ENCODE measurements around the gene GRIK2.

The GRIK2 gene

DNA sequence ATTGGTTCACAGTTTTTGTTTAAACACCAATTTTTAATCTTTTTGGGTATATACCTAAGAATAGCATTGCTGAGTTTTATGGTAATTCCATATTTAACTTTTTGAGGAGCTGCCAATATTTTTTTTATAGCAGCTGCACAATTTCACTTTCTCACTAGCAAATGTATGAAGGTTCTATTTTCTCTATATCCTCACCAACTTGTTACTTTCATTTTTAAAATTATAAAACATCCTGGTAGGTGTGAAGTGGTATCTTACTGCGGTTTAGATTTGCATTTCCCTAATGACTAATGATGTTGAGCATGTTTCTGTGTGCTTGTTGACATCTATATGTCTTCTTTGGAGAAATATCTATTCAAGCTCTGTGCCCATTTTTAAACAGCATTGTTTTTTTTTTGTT lies 452.1 kb downstream of the GRIK2 start:
- no peaks in the 10 kb centered on the region for H3K9me3 ChIP-seq (ENCODE audit: control insufficient read depth, insufficient read depth, low read length)
- H3K4me3 ChIP-seq (ENCODE audit: low read length), result no peak overlapping the region
- no CpG with 5 or more reads among the region's 1 CpG for WGBS (ENCODE audit: insufficient coverage, insufficient read length)
- H3K27ac ChIP-seq (ENCODE audit: low read length), result no peak overlapping the region
- no peaks in the 10 kb centered on the region for H3K36me3 ChIP-seq (ENCODE audit: control insufficient read depth, insufficient read depth, low read length)
- H3K27me3 ChIP-seq (ENCODE audit: control insufficient read depth, insufficient read depth, low read length), result no peaks in the 10 kb centered on the region
- H3K4me1 ChIP-seq (ENCODE audit: control insufficient read depth, insufficient read depth, low read length), result peaks cover 5% of the 10 kb centered on the region; the same call in 1 of the 2 replicates
- DNase-seq (ENCODE audit: low read depth, low spot score), result no peak

GRCh38 chr6:101847690-101848089 lies 454.2 kb downstream of the GRIK2 start:
- H3K27me3 ChIP-seq (ENCODE audit: control insufficient read depth, insufficient read depth, low read length), result no peaks in the 10 kb centered on the region
- peaks cover 5% of the 10 kb centered on the region; the same call in 1 of the 2 replicates for H3K4me1 ChIP-seq (ENCODE audit: control insufficient read depth, insufficient read depth, low read length)
- no peaks in the 10 kb centered on the region for H3K9me3 ChIP-seq (ENCODE audit: control insufficient read depth, insufficient read depth, low read length)
- H3K4me3 ChIP-seq (ENCODE audit: low read length), result no peak overlapping the region
- DNase-seq (ENCODE audit: low read depth, low spot score), result peak; percentile 25
- no CpG with 5 or more reads among the region's 3 CpGs for WGBS (ENCODE audit: insufficient coverage, insufficient read length)
- no peak overlapping the region for H3K27ac ChIP-seq (ENCODE audit: low read length)
- H3K36me3 ChIP-seq (ENCODE audit: control insufficient read depth, insufficient read depth, low read length), result no peaks in the 10 kb centered on the region

DNA sequence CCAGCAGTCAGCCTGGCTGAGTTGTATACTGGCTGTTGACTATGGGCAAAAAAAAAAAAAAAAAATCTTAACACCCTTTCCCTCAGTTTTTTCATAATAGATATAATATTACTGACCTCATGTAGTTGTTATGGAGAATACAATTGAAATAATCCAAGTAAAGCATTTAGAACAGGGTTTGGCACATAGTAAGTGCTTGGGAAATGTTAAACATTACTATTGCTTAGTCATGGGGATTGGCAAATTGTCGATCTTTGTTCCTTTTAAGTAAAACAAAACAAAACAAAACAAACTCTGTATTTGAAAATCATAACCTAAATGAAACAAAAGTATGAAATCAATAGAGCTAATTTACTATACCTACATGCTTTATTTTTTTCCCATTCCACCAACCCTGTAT lies 458.4 kb downstream of the GRIK2 start:
- WGBS (ENCODE audit: insufficient coverage, insufficient read length), result no CpG with 5 or more reads among the region's 1 CpG
- Histone ChIP-seq H3K27me3 (ENCODE audit: control insufficient read depth, insufficient read depth, low read length) (no peaks in the 10 kb centered on the region), H3K4me3 (ENCODE audit: low read length) (no peak overlapping the region), H3K36me3 (ENCODE audit: control insufficient read depth, insufficient read depth, low read length) (no peaks in the 10 kb centered on the region), H3K4me1 (ENCODE audit: control insufficient read depth, insufficient read depth, low read length) (peaks cover 5% of the 10 kb centered on the region; the same call in 1 of the 2 replicates), H3K27ac (ENCODE audit: low read length) (no peak overlapping the region), H3K9me3 (ENCODE audit: control insufficient read depth, insufficient read depth, low read length) (no peaks in the 10 kb centered on the region)
- DNase-seq (ENCODE audit: low read depth, low spot score), result no peak

DNA sequence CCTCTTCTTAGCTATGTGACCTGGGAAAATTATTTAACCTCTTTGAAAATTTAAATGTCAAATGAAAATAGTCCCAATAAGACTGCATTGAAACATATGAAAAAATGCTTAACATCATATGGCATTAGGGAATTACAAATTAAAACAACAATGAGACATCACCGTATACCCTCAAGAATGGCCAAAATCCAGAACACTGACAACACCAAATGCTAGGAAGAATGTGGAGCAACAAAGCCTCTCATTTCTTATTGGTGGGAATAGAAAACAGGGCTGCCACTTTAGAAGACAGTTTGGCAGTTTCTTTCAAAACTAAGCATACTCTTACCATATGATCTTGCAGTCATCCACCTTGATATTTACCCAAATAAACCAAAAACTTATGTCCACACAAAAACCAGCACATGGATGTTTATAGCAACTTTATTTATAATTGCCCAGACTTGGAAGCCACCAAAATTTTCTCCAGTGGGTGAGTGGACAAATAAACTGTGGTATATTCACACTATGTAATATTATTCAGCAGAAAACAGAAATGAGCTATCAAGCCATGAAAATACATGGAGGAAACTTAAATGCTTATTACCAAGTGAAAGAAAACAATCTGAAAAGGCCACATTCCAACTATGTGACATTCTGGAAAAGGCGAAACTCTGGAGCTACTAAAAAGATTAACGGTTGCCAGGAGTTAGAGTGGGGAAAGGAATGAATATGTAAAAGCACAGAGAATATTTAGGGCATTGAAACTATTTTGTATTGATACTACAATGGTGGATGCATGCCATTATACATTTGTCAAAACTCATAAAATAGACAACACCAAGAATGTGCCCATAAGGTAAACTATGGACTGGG lies 459.9 kb downstream of the GRIK2 start:
- DNase-seq (ENCODE audit: low read depth, low spot score), result no peak
- Histone ChIP-seq H3K36me3 (ENCODE audit: control insufficient read depth, insufficient read depth, low read length) (no peaks in the 10 kb centered on the region), H3K4me3 (ENCODE audit: low read length) (no peak overlapping the region), H3K4me1 (ENCODE audit: control insufficient read depth, insufficient read depth, low read length) (no peaks in the 10 kb centered on the region), H3K27me3 (ENCODE audit: control insufficient read depth, insufficient read depth, low read length) (no peaks in the 10 kb centered on the region), H3K9me3 (ENCODE audit: control insufficient read depth, insufficient read depth, low read length) (no peaks in the 10 kb centered on the region), H3K27ac (ENCODE audit: low read length) (no peak overlapping the region)
- no CpG with 5 or more reads among the region's 3 CpGs for WGBS (ENCODE audit: insufficient coverage, insufficient read length)

DNA sequence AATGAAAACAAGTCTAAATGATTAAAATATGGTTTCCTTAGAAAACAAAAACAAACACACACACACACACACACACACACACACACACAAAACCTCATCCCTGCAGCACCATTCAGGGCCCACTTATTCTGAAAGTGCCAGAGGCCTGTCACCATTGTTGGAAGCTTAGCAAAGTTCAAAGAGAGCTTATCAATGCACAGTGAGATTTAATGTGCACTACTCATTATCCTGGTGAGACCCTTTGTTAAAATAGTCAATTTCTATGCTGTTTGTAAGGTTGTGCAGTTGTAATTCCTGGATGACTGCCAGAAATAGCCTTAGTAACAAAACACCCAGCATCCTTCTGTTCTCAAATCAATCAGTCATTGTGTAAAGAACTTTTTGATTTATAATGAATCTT lies 482.9 kb downstream of the GRIK2 start:
- no peaks in the 10 kb centered on the region for H3K36me3 ChIP-seq (ENCODE audit: control insufficient read depth, insufficient read depth, low read length)
- H3K4me1 ChIP-seq (ENCODE audit: control insufficient read depth, insufficient read depth, low read length), result no peaks in the 10 kb centered on the region
- DNase-seq (ENCODE audit: low read depth, low spot score), result no peak
- H3K27ac ChIP-seq (ENCODE audit: low read length), result no peak overlapping the region
- H3K27me3 ChIP-seq (ENCODE audit: control insufficient read depth, insufficient read depth, low read length), result no peaks in the 10 kb centered on the region
- H3K4me3 ChIP-seq (ENCODE audit: low read length), result no peak overlapping the region
- no peaks in the 10 kb centered on the region for H3K9me3 ChIP-seq (ENCODE audit: control insufficient read depth, insufficient read depth, low read length)

DNA sequence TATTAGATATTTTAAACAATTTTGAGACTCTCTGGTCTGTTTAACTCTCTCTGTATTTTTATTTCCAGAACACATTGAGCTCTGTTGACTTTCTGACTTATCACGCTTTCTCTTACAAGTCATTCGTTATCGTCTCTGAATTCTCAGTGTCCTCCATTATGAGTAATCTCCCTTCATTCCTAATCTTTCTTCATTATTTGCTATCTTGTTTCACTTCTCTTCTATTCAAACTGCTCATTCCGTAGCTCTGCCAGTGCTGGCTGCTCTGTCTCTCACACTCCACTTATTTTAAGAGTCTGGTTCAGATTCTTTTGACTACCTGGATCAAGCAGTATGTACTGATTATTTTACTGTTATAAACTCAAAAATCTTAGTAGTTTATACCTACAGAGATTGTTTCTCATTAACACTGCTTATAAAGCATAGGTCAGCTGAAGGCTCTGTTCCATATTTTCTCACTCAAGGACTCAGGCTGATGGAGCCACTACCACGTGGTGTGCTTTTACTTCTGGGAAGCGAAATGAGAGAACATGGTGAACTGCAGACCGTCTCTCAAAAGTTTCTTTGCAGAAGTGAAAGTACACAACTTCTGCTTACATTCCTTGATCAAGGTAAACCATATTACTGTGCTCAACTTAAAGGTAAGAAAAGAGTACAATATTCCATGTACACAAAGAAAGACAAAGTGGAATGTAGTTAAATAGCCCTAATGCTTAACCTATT lies 485.2 kb downstream of the GRIK2 start:
- H3K9me3 ChIP-seq (ENCODE audit: control insufficient read depth, insufficient read depth, low read length), result no peaks in the 10 kb centered on the region
- no peak overlapping the region for H3K27ac ChIP-seq (ENCODE audit: low read length)
- H3K4me3 ChIP-seq (ENCODE audit: low read length), result no peak overlapping the region
- no peaks in the 10 kb centered on the region for H3K36me3 ChIP-seq (ENCODE audit: control insufficient read depth, insufficient read depth, low read length)
- no CpG with 5 or more reads among the region's 7 CpGs for WGBS (ENCODE audit: insufficient coverage, insufficient read length)
- DNase-seq (ENCODE audit: low read depth, low spot score), result no peak
- no peaks in the 10 kb centered on the region for H3K27me3 ChIP-seq (ENCODE audit: control insufficient read depth, insufficient read depth, low read length)
- no peaks in the 10 kb centered on the region for H3K4me1 ChIP-seq (ENCODE audit: control insufficient read depth, insufficient read depth, low read length)

DNA sequence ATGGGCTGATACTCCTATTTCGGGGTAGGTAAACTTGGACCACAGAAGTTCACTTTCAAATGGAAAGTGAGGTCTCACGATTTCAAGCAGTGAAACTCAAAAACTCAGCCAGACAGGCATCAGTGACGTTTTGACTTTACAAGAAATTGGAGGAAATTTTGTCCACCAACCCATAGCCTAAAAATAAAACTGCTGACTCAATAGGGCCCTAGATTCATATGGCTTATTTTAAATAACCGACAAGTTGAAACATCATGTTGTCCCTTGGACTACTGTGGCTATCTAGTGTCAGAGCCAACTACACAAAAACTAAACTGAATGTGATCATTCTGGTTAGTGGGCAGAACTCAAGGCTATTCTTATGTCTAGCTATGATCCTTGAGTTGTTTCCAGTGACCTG lies 486.3 kb downstream of the GRIK2 start:
- Histone ChIP-seq H3K27me3 (ENCODE audit: control insufficient read depth, insufficient read depth, low read length) (no peaks in the 10 kb centered on the region), H3K27ac (ENCODE audit: low read length) (no peak overlapping the region), H3K9me3 (ENCODE audit: control insufficient read depth, insufficient read depth, low read length) (no peaks in the 10 kb centered on the region), H3K4me1 (ENCODE audit: control insufficient read depth, insufficient read depth, low read length) (no peaks in the 10 kb centered on the region), H3K4me3 (ENCODE audit: low read length) (no peak overlapping the region), H3K36me3 (ENCODE audit: control insufficient read depth, insufficient read depth, low read length) (no peaks in the 10 kb centered on the region)
- DNase-seq (ENCODE audit: low read depth, low spot score), result no peak
- WGBS (ENCODE audit: insufficient coverage, insufficient read length), result no CpG with 5 or more reads among the region's 4 CpGs

- Histone ChIP-seq H3K27ac (ENCODE audit: low read length) (no peak overlapping the region), H3K27me3 (ENCODE audit: control insufficient read depth, insufficient read depth, low read length) (no peaks in the 10 kb centered on the region), H3K36me3 (ENCODE audit: control insufficient read depth, insufficient read depth, low read length) (no peaks in the 10 kb centered on the region), H3K4me1 (ENCODE audit: control insufficient read depth, insufficient read depth, low read length) (no peaks in the 10 kb centered on the region), H3K9me3 (ENCODE audit: control insufficient read depth, insufficient read depth, low read length) (no peaks in the 10 kb centered on the region), H3K4me3 (ENCODE audit: low read length) (no peak overlapping the region)
- WGBS (ENCODE audit: insufficient coverage, insufficient read length), result no CpG with 5 or more reads among the region's 3 CpGs
- no peak for DNase-seq (ENCODE audit: low read depth, low spot score)
Measured at GRCh38 chr6:101883505-101883904, 490.0 kb downstream of the GRIK2 start.

GRCh38 chr6:101887532-101887931 lies 494.0 kb downstream of the GRIK2 start:
- Histone ChIP-seq H3K36me3 (ENCODE audit: control insufficient read depth, insufficient read depth, low read length) (no peaks in the 10 kb centered on the region), H3K4me3 (ENCODE audit: low read length) (no peak overlapping the region), H3K9me3 (ENCODE audit: control insufficient read depth, insufficient read depth, low read length) (no peaks in the 10 kb centered on the region), H3K27me3 (ENCODE audit: control insufficient read depth, insufficient read depth, low read length) (no peaks in the 10 kb centered on the region), H3K4me1 (ENCODE audit: control insufficient read depth, insufficient read depth, low read length) (no peaks in the 10 kb centered on the region), H3K27ac (ENCODE audit: low read length) (no peak overlapping the region)
- DNase-seq (ENCODE audit: low read depth, low spot score), result no peak
- WGBS (ENCODE audit: insufficient coverage, insufficient read length), result no CpG with 5 or more reads among the region's 5 CpGs

GRCh38 chr6:101907356-101908217 lies 514.1 kb downstream of the GRIK2 start:
- H3K27me3 ChIP-seq (ENCODE audit: control insufficient read depth, insufficient read depth, low read length), result no peaks in the 10 kb centered on the region
- no peak overlapping the region for H3K27ac ChIP-seq (ENCODE audit: low read length)
- H3K4me3 ChIP-seq (ENCODE audit: low read length), result no peak overlapping the region
- no peaks in the 10 kb centered on the region for H3K36me3 ChIP-seq (ENCODE audit: control insufficient read depth, insufficient read depth, low read length)
- H3K4me1 ChIP-seq (ENCODE audit: control insufficient read depth, insufficient read depth, low read length), result no peaks in the 10 kb centered on the region
- no peak for DNase-seq (ENCODE audit: low read depth, low spot score)
- H3K9me3 ChIP-seq (ENCODE audit: control insufficient read depth, insufficient read depth, low read length), result no peaks in the 10 kb centered on the region
- WGBS (ENCODE audit: insufficient coverage, insufficient read length), result no CpG with 5 or more reads among the region's 6 CpGs
